ENCODE measurements around the gene CD33.

DNA sequence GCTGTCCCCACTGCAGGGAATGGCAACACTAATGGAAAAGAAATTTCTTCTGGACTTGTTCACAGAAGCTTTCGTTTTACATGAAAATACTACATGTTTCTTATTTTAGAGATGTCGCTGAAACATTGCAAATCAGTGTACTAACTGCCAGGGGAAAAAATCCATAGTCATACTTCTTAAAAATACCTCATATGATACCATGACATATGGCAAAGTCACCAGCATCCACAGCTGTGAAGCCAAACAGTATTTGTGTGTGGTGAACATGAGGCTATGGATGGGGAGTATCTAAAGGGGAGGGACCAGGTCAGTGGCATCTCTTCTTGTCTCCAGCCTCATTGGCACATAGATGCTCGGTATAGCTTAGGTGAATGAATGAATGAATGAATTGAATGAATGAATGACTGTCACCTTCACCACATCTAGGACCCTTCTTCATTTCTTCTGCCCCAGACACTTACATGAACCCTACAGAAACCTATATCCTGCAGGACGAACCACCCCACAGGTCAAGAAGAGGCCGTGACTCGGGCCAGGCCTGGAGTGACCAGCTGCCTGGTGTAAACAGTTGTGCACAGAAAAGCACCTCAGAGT, 14.6 kb upstream of the CD33 start:
- TF ChIP-seq, protein P1, sequence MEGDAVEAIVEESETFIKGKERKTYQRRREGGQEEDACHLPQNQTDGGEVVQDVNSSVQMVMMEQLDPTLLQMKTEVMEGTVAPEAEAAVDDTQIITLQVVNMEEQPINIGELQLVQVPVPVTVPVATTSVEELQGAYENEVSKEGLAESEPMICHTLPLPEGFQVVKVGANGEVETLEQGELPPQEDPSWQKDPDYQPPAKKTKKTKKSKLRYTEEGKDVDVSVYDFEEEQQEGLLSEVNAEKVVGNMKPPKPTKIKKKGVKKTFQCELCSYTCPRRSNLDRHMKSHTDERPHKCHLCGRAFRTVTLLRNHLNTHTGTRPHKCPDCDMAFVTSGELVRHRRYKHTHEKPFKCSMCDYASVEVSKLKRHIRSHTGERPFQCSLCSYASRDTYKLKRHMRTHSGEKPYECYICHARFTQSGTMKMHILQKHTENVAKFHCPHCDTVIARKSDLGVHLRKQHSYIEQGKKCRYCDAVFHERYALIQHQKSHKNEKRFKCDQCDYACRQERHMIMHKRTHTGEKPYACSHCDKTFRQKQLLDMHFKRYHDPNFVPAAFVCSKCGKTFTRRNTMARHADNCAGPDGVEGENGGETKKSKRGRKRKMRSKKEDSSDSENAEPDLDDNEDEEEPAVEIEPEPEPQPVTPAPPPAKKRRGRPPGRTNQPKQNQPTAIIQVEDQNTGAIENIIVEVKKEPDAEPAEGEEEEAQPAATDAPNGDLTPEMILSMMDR (IDR thresholded peaks at IDR 0.05; ENCODE audit: low read depth, low read length, poor library complexity, severe bottlenecking), result no peak
- TF ChIP-seq EZH2phosphoT487 (IDR thresholded peaks at IDR 0.05; ENCODE audit: borderline replicate concordance, low read length), result no peak
